ENCODE data around the gene CYP26C1. TPM values are rescaled to one million over a fixed set of nuclear protein-coding genes. Genes with fewer than 3 reads are reported as not detected.
A peak's percentile ranks its signal among the peaks of the same experiment; 100 is the strongest.

Gene CYP26C1
- total and polyA plus RNA-seq, 9 of the 15 experiments (the other 6 are each of a cell fraction or from before 2014, with no cell fraction given): 0.07 to 0.09 (median 0.07) TPM; not detected in 6

- Histone ChIP-seq H3K9me3 (replicated peaks; ENCODE audit: control insufficient read depth, insufficient read depth, low read depth, low read length) (no peaks in the 10 kb centered on the region), H3K9me1 (ENCODE audit: control insufficient read depth, insufficient read depth, low read length) (no peaks in the 10 kb centered on the region), H3K27me3 (ENCODE audit: control insufficient read depth in 2 of 2, insufficient read depth in 2 of 2, low read length in 2 of 2) (no peaks in the 10 kb centered on the region), H3K79me2 (ENCODE audit: control insufficient read depth, insufficient read depth, low read length) (no peaks in the 10 kb centered on the region), H4K20me1 (replicated peaks; ENCODE audit: control insufficient read depth, insufficient read depth, low read length) (no peaks in the 10 kb centered on the region), H3K4me1 (replicated peaks in 1 of 2; ENCODE audit: control insufficient read depth in 2 of 2, insufficient read depth in 2 of 2, low read length in 2 of 2) (peaks cover 7 to 11% of the 10 kb centered on the region in 2 experiments; a peak in 4 of 5 replicates), H3K36me3 (ENCODE audit: control insufficient read depth, insufficient read depth, low read length) (no peaks in the 10 kb centered on the region), H2AFZ (ENCODE audit: low read depth, low read length) (peak overlapping the region; percentile 51; the same call in 1 of the 2 replicates), H3K27ac (ENCODE audit: extremely low read depth, low read depth, low read length) (no peak overlapping the region), H3K9ac (ENCODE audit: insufficient read depth in 1 of 2, low read depth in 2 of 2, low read length in 2 of 2) (peak overlapping the region in 1 of 2 experiments; percentile 85; a peak in 2 of 4 replicates), H3K4me3 (no peak overlapping the region), H3K4me2 (ENCODE audit: insufficient read depth, low read length) (no peak overlapping the region)
- peak in 2 of 4 experiments; percentile 8 to 32 for DNase-seq (ENCODE audit: extremely low read depth in 1 of 4, low spot score in 3 of 4)
- WGBS (ENCODE audit: insufficient coverage, low coverage, missing lambda C conversion rate): 33% methylated on average over 5 of the region's 5 CpGs
- CTCF ChIA-PET (ENCODE audit: low intra/inter-chr PET ratio): no interaction called here
- no TSS peak for BruUV-seq (replicated peaks)
- POLR2A ChIA-PET: interaction anchor here (0.7 kb wide), 1 partner anchor 103 kb away, joined by 4 read pairs; no protein-coding TSS in a partner anchor
- ATAC-seq: peak; percentile 47
- in situ Hi-C loops (cut with MboI) (no loop called here), intact Hi-C loops (cut with micrococcal nuclease) (no loop called here)
- TF ChIP-seq TEAD1 (CRISPR knock-in tag; IDR thresholded peaks at IDR 0.05): no peak
- TF ChIP-seq, protein P1, sequence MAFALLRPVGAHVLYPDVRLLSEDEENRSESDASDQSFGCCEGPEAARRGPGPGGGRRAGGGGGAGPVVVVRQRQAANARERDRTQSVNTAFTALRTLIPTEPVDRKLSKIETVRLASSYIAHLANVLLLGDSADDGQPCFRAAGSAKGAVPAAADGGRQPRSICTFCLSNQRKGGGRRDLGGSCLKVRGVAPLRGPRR (CRISPR knock-in tag; IDR thresholded peaks at IDR 0.05): no peak
- TF ChIP-seq PPARD (CRISPR knock-in tag; IDR thresholded peaks at IDR 0.05): no peak
- TF ChIP-seq FOXK1 (CRISPR knock-in tag; IDR thresholded peaks at IDR 0.05; ENCODE audit: borderline replicate concordance): no peak
- no peak for TF ChIP-seq ZBED1 (IDR thresholded peaks at IDR 0.05)
- TF ChIP-seq TAF15 (IDR thresholded peaks at IDR 0.05; ENCODE audit: low read depth, low read length): no peak
- TF ChIP-seq MYNN (IDR thresholded peaks at IDR 0.05): no peak
- TF ChIP-seq MYNN (CRISPR knock-in tag; IDR thresholded peaks at IDR 0.05): no peak
- TF ChIP-seq, protein P2, sequence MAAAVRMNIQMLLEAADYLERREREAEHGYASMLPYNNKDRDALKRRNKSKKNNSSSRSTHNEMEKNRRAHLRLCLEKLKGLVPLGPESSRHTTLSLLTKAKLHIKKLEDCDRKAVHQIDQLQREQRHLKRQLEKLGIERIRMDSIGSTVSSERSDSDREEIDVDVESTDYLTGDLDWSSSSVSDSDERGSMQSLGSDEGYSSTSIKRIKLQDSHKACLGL (CRISPR knock-in tag; IDR thresholded peaks at IDR 0.05; ENCODE audit: borderline replicate concordance, poor library complexity, severe bottlenecking): no peak
- no peak for TF ChIP-seq CCNT2 (IDR thresholded peaks at IDR 0.05; ENCODE audit: borderline replicate concordance, extremely low read depth, insufficient read length, low read depth, low read length)
- no peak for TF ChIP-seq ZNF655 (CRISPR knock-in tag; IDR thresholded peaks at IDR 0.05)
- no peak for TF ChIP-seq RFX7 (CRISPR knock-in tag; IDR thresholded peaks at IDR 0.05)
- no peak for TF ChIP-seq THAP12 (CRISPR knock-in tag; IDR thresholded peaks at IDR 0.05)
- TF ChIP-seq SMC3 (conservative IDR thresholded peaks at IDR 0.05; ENCODE audit: insufficient read depth, low read depth, low read length): no peak
- no peak for FAIRE-seq
Measured at GRCh38 chr10:93096901-93097300, 36.3 kb downstream of the CYP26C1 start.

Measured in K562 (cell line).